Amygdala (tissue), 56 donors: ENCODE data around the gene RIC3.
"Not testable (repeated sequence)": the region's sequence is repeated elsewhere in the genome, so short reads cannot be mapped to it uniquely, and the experiment has no call there.

Source experiments
- DNase-seq, 56 donors: peaks; one replicate each; lab custom pipeline; 2025; lab: John Stamatoyannopoulos, UW

RIC3 gene

DNA sequence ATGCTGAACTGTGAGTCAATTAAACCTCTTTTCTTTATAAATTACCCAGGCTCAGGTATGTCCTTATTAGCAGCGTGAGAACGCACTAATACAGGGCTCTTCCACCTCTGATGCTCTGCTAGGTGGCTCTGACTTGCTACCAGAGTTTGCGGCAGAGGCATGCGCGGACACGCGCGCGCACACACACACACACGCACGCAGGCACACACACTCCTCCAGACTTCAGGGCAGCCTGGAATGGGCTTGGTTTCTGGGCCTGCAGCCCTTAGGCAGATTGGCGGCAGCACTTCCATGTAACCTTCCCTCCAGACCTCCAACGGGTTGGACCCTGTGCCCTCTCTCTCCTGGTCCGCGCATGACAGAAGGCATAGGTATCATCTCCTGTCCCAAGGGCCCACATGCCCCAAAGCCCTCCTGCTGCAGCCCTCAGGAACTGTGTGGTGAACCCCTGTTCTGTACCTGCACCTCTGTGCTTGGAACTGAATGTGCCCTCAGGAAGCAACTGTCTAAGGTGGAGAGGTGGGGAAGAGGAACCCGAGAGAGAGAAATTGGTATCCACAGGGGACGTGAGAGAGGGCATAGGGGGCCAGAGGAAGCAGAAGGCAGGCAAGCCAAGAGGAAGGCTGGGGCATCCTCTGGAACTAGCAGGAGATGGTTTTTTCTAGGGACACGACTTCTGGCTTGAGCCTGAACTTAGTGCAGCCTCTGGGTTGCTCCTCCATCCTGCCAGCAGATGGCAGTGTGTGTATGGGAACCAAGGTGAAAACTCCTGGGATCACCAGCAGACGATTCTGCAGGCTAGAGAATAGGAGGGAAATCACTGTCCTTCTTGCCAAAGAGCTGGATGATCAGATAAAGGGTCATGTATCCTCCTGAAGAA, 23.4 kb upstream of the RIC3 start:
- peak in 46 of 56 donors; percentile 10 to 84 (median 45) for DNase-seq

DNA sequence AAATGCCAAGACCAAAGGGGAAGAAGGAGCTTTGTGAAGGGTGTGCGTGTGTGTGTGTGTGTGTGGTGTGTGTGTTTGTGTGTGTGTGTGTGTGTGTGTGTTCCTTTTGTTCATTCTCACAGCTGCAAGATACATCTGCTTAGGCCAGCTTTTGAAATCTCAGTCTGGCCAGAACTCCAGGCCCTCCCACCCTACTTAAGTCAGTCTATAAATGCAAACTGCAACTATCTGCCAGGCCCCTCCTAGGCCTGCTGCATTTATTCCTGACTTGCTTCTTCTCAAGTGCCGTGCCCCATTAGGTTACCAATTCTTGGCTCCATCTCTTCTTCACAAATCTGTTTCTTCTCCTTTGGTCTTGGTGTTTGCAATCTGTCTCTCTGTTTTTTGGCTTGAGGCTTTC, 21.6 kb upstream of the RIC3 start:
- no peak for DNase-seq

DNA sequence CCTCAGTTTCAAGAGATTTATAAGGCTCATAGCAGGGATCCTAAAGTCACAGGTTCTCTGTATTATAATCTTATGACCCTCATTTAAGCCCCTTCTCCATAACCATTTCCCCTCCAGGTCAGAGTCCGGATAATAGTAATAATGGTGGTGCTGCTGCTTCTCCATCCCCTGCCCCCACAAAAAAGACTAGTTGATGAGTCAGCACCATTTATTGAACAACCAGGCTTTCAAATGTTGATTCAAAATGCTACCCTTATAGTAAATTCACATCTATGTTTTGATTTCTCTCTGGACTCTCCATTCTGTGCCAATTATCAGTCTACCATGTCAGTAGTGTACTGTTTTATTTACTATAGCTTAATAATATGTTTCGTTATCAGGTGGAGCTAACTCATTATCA, 17.6 kb upstream of the RIC3 start:
- no peak for DNase-seq

DNA sequence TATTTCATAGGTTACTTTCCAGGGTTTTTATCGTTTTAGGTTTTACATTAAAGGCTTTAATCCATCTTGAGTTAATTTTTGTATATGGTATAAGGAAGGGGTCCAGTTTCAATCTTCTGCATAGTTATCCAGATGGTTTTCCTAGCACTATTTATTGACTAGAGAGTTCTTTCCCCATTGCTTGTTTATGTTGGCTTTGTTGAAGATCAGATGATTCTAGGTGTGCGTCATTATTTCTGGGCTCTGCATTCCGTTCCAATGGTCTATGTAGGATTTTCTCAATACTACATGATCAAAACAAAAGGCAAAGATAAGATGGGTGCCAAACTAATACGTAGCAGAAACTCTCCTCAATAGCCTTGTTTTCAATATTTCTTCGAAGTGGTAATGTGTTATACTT, 14.3 kb upstream of the RIC3 start:
- no peak for DNase-seq

DNA sequence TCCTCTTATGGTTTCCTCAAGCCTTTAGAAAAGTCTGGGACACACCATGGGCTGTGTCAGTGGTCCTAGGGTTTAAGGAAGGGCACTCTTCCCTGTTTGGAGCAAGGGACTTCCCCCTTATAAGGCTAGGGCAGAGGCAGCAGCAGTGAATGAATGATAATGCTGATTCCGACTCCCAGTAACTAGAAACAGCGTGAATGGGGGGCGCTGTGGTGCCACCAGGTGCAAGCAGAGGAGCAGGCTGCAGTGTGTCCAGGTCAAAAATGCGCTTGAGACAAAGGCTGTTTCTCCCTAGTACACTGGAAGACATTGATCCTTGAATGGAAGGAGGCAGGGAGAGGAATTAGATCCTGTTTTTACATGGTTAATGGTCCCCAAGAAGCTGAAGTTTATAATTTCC, 11.6 kb upstream of the RIC3 start:
- DNase-seq, result no peak

DNA sequence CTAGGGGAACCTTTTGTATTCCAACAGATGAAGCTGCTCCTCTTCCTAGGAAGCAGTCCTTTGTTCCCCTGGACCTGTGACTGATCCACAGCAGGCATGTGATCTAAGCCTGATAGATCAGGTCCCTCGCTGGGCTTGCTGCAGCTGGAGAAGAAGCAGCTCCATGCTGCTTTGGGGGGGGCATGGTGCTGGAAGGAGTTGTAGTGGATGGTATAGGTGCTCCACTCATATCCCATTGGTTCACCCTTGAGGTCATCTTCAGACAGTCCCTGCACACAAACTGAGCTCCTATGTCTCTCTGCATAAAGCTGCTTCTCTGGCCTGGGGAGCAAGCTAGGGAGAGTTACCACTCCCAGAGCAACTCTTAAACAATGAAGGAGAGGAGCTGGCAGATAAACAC, 9.5 kb upstream of the RIC3 start:
- DNase-seq, result no peak

DNA sequence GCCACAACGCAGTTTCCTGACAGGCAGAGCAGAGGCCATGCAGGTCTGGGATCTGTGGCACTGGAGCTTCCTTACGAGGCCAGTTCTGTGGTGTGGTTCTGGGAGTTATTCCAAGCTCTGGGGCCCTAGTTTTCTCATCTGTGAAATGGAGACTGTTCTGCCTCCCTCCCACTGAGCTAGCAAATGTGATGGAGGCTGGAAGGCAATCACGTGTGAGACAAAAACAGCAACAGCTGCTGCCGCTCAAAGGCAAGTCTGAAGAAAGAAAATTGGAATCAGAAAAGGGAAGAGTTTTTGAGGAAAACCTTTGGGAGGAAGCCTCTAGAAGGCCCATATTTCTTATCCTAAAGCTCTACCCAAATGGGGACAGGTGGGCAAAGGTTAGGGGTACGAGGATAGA, 8.3 kb upstream of the RIC3 start:
- DNase-seq, result no peak

DNA sequence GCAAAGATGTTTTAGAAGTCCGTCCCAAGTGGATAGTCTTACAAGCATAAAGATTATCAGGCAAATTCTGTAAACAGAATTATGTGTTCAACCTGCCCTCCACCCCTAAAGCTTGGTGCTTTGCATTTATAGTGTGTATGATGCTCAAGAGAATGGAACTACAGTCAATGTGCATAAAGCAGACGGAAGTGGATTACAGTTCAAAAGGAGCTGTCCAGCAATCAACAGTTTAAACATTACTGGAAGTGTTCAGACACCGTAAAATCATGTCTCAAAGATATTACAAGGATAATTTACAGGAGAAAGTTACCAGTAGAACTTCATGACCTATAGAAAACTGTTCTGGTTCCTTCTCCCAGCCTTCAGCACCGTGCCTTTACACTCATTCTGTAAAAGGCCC, 1.0 kb downstream of the RIC3 start:
- DNase-seq, result no peak

DNA sequence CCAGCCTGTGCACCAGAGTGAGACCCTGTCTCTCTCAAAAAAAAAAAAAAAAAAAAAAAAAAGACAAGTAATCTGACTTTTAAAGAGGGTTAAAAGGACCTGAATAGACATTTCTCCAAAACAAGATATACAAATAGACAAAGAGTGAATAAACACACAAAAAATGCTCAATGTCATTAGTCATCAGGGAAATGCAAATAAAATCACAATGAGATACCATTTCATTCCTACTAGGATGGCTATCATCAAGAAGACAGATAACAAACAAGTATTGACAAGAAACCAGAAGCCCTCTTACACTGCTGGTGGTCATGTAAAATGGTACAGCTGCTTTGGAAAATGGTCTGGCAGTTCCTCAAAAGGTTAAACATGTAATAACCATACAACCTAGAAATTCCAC, 4.1 kb downstream of the RIC3 start:
- DNase-seq, result no peak

DNA sequence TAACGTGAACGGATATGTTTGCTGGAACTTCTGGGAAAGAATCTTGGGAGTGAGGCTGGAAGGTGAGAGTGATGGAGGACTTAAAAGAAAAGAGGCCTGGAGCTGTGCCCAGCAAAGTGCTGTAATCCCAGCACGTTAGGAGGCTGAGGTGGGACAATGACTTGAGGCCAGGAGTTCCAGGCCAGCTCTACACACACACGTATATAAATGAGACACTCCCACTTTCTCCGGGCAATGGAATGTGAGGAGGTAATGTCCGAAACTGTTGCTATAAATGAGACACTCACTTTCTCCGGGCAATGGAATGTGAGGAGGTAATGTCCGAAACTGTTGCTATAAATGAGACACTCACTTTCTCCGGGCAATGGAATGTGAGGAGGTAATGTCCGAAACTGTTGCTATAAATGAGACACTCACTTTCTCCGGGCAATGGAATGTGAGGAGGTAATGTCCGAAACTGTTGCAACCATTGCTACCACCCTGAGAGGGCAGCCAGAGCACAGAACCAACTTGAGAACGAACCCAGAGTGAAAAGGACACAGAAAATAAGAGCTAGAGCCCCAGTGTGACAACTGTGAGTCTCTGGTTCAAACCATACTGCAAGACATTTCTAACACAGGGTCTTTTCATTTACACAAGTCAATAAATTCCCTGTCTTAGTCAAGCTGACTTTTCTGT, 7.1 kb downstream of the RIC3 start:
- DNase-seq, result not testable (repeated sequence)

DNA sequence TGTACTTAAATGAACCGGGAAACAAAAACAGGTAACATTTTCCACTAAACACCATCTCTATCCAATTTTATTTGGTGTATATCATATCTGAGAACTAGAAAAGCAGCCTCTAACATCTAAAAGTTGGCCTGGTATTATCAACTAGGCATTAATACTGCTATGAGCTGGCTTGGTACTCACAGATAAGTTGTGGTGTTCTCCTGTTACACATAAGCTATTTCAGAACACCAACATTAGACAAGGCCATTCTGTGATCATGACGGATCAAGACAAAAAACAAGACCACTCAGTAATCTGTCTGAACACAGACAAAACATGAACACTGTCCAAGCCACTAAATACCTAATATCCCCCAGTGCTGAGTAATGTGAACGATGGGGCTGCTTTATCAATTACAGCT, 11.9 kb downstream of the RIC3 start:
- DNase-seq, result no peak

DNA sequence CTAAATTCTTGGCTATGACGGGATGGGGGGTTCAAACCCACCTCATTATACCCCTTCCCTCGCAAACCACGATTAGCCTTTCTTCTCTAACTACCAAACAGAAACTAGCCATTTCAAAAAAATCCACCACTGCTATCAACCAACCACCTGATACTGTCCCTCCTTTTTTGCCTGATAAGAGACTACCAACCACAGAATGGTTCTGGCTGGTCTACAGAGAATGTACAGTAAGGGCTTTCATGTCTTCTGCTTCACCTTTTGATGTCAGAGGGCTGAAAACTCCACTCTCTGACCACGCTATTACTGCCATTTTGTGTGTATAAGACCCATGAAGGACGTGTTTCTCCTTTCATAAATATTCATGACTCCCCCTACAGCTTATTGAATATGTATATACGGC, 19.1 kb downstream of the RIC3 start:
- DNase-seq, result no peak

DNA sequence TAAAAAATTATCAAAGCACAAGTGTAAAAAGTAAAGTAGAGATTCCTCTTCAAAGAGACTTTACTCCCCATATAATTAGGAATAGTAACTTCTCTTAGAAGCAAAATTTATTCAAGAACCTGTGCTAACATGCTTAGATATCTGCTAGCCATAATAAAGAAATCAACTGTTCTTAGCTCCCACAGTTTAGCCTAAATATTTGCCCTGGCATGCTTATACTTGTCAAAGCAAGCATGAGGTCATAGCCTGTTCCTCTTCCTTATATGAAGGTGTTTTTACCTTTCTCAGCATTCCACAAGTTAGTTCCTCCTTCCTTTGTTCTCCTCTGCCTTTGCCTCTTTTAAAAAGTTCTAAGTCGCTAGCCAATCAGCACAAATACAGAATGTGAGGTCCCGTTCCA, 30.3 kb downstream of the RIC3 start:
- DNase-seq, result no peak

DNA sequence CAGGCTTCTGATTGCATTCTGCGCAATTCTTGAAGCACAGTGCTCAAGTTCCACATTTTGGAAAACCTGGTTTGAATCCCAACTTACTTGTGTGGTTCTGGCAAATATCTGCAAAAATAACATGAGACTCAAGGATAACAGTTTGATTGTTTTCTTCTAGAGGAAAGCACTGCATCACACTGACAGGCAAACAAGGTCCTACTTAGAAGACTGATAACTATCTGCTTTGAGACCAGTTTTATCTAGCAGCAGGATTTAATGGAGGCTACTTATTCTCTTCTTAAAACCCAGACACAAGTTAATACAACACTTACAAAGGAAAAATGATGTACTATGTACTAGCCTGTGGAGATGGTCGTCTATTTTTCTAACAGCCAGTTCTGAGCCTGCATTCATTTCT, 41.4 kb downstream of the RIC3 start:
- no peak for DNase-seq

DNA sequence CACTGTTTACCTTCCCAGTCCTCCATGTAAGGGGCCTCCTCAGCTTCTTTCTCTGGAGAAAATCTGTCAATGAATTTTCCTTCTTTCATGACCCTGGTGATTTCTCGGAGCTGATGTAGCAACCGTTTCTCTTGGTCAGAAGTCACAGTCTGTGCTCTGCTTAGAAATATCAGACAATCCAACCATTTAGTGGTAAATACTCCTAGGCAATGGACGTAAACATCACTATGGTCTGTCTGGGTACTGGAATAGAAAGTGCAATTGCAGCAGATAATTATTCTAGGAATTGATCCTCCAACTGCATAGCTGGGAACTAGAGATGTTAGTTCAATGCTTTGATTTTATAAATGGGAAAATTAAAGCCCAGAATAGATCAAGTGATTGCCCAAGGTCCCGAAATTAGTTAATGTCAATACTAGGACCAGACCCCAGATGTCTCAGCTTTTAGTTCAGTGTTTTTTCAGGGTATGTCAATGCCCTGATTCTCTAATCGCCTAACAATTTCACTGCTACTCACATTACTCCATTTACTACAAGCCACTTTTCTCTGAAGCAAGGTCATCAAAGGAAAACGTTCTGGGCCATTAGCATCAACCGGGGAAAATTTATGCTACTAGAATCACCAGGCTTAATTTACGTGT, 42.1 kb downstream of the RIC3 start:
- DNase-seq, result no peak

DNA sequence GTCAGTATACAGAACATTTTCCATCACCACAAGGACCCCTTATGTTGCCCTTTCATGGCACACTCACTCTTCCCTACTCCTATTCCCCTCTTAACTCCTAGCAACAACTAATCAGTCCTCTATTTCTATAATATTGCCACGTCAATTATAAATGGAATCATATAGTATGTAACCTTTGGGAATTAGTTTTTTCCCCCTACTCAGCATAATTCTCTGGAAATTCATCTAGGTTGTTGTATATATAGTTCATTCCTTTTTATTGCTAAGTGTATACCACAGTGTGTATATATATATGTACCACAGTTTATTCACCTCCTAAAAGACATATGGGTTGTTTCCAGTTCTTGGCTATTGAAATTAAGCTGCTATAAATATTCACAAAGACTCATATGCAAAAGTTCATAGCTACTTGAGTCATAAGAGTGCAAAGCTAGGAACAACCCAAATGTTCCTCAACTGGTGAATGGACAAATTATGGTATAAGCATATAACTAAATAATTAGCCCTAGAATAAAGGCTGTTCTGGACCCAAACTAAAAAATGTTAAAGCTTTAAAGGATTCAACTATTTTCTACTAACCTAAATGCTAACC, 46.6 kb downstream of the RIC3 start:
- DNase-seq, result no peak

DNA sequence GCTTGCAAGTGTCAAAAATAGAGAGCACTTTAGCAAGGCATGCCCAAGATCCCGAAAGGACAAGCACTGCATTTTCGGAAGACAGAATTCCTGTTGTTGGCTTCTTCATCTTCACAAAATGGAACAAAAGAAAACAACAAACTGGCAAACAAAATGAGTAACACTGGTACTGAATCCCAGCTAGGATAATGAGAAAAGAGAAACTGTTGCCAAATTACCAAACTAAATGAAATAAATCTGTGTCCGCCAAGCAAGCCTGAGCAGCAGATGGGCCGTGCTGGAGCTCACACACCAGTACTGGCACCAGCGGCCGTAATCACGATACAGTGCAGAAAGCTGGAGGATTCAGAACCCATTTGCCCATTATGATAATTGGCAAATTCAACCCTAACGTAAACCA, 57.2 kb downstream of the RIC3 start:
- peak in 16 of 56 donors; percentile 16 to 58 (median 28) for DNase-seq

DNA sequence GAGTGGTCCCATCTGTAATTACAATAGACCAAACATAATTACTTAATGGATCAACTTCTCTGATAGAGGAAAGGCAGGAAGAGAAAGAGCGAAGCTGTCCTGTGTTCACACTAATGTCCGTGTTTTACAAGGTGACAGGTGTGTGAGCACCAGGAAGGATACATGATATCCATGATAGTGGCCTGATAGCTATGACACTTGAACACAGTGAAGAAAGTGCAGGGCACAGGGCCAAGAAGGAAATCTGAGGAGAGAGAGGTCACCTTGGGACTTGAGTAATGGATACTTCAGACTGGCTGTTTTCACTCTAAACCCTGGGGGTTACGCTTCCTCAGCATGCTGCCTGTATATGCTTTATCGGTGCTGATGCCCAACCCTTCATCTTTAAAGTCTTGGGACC, 58.4 kb downstream of the RIC3 start:
- no peak for DNase-seq

DNA sequence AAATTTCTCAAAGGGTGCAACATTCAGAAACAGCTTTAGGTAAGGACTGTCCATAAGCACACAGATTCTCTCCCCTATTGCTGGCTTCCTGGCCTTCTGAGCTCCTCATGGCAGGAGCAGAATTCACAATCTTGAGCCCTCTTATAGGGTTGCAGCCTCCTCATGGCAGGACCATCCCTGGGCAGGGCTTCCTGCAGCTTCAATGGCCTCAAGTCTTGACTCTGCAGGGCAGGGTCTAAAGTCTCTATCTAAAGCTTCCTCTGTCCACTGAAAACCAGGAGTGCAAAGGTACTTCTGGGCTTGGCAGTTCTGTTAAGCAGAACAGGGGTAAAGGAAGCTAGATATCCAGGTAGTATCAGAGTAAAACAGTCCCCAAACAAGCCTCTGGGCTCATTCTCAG, 59.1 kb downstream of the RIC3 start:
- no peak for DNase-seq

DNA sequence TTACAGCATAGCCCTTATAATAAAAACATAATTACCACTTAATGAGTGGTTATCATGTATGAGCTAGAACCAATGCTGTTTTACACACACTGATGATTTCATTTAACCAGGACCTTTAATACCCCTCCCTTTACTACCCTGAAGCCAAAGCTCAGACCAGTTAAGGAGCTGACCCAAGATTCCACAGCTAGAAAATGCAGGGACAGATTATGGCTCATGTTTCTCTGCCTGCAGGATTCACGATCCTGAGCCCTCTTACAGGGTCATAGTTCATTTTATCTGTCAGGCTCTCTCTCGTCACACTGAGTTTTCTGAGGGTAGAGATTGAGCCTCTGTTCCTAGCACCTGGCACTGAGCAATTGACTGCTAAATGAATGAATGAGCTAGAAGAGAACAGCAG, 60.4 kb downstream of the RIC3 start:
- no peak for DNase-seq

DNA sequence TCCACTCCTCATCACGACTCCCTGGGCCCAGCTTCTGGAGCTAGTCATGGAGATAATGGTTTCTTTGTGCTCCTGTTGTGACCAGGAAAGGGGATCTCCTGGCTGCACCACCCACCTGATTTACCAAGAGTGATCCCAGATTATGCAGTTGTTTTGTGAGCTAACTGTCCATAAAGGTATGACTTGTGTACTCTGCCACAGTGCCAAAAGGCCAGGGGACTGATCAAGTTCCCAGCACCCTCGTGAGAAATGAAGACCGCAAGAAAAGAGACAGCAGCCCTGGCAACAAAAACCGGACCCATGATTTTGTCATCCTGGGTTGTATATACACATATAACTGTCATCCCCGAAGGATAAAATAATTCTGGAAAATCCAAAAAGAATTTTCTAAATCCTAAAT, 61.2 kb downstream of the RIC3 start:
- no peak for DNase-seq
